H9 (cell line): ENCODE data around the gene MAST2. TPM values are rescaled to one million over a fixed set of nuclear protein-coding genes. Genes with fewer than 3 reads are reported as not detected.

Experiments
- DNase-seq: peaks from one replicate; pipeline ENCODE4 v3.0.0-alpha.2; 2017
- H2AFZ ChIP-seq: one replicate; pipeline ENCODE4 v1.6.1; 2013; ENCODE audit warnings: mild to moderate bottlenecking, low read length, control low read depth, moderate library complexity
- H2AK5ac ChIP-seq: 2 replicates; pipeline ENCODE4 v1.6.1; 2013; ENCODE audit warnings: low read length, control low read depth, mixed read lengths; ENCODE audit not compliant: insufficient read length
- H2BK120ac ChIP-seq: one replicate; pipeline ENCODE4 v1.6.1; 2013; ENCODE audit warnings: low read depth, mild to moderate bottlenecking, low read length, control low read depth, inconsistent platforms; ENCODE audit not compliant: poor library complexity, severe bottlenecking
- H2BK12ac ChIP-seq: 2 replicates; pipeline ENCODE4 v1.6.1; 2013; ENCODE audit warnings: low read length, control low read depth, mixed read lengths, low read depth; ENCODE audit not compliant: insufficient read length
- H2BK15ac ChIP-seq: 2 replicates; pipeline ENCODE4 v1.6.1; 2013; ENCODE audit warnings: low read depth, low read length, control low read depth
- H2BK20ac ChIP-seq: one replicate; pipeline ENCODE4 v1.6.1; 2013; ENCODE audit warnings: low read depth, mild to moderate bottlenecking, low read length, control low read depth, inconsistent platforms; ENCODE audit not compliant: poor library complexity, severe bottlenecking
- H2BK5ac ChIP-seq: 2 replicates; pipeline ENCODE4 v1.6.1; 2013; ENCODE audit warnings: low read length, control low read depth, mixed read lengths; ENCODE audit not compliant: insufficient read length
- H3K14ac ChIP-seq: 2 replicates; pipeline ENCODE4 v1.6.1; 2013; ENCODE audit warnings: low read length, control low read depth; ENCODE audit not compliant: insufficient read depth
- H3K18ac ChIP-seq: 2 replicates; pipeline ENCODE4 v1.6.1; 2013; ENCODE audit warnings: low read depth, mild to moderate bottlenecking, mixed read lengths, low read length, control low read depth; ENCODE audit not compliant: insufficient read length
- H3K23ac ChIP-seq: 2 replicates; pipeline ENCODE4 v1.6.1; 2013; ENCODE audit warnings: low read length, control low read depth, mixed read lengths, low read depth; ENCODE audit not compliant: insufficient read length
- H3K23me2 ChIP-seq: 2 replicates; pipeline ENCODE4 v1.6.1; 2013; ENCODE audit warnings: low read depth, mild to moderate bottlenecking, mixed read lengths, low read length, control low read depth; ENCODE audit not compliant: insufficient read length, poor library complexity, severe bottlenecking
- H3K27ac ChIP-seq: 2 replicates; pipeline ENCODE4 v1.5.1; 2013; ENCODE audit warnings: low read length, control low read depth, mixed read lengths, low read depth; ENCODE audit not compliant: insufficient read length
- H3K27me3 ChIP-seq: 2 replicates; pipeline ENCODE4 v1.6.1; 2013; ENCODE audit warnings: low read length, control low read depth, inconsistent platforms; ENCODE audit not compliant: insufficient read depth
- H3K4ac ChIP-seq: 2 replicates; pipeline ENCODE4 v1.6.1; 2013; ENCODE audit warnings: low read depth, mild to moderate bottlenecking, control low read depth, inconsistent platforms, low read length, moderate library complexity
- H3K4me1 ChIP-seq: 2 replicates; pipeline ENCODE4 v1.6.1; 2013; ENCODE audit warnings: low read length, control low read depth, inconsistent platforms; ENCODE audit not compliant: insufficient read depth
- H3K4me2 ChIP-seq: 2 replicates; pipeline ENCODE4 v1.6.1; 2013; ENCODE audit warnings: low read length, control low read depth, mixed read lengths; ENCODE audit not compliant: insufficient read length, insufficient read depth
- H3K56ac ChIP-seq: 2 replicates; pipeline ENCODE4 v1.6.1; 2013; ENCODE audit warnings: low read depth, mild to moderate bottlenecking, mixed read lengths, low read length, control low read depth; ENCODE audit not compliant: insufficient read length
- H3K79me1 ChIP-seq: 2 replicates; pipeline ENCODE4 v1.6.1; 2013; ENCODE audit warnings: low read depth, mild to moderate bottlenecking, moderate library complexity, low read length, control low read depth, inconsistent platforms; ENCODE audit not compliant: insufficient read depth, poor library complexity, severe bottlenecking
- H3K79me2 ChIP-seq: 2 replicates; pipeline ENCODE4 v1.6.1; 2013; ENCODE audit warnings: low read length, control low read depth, inconsistent platforms; ENCODE audit not compliant: insufficient read depth
- H3K9ac ChIP-seq: 2 replicates; pipeline ENCODE4 v1.6.1; 2013; ENCODE audit warnings: low read length, control low read depth, mixed read lengths; ENCODE audit not compliant: insufficient read length; ENCODE audit errors: extremely low read depth
- H3K9me3 ChIP-seq: one replicate; pipeline ENCODE4 v1.6.1; 2013; ENCODE audit warnings: low read depth, low read length, inconsistent platforms; ENCODE audit not compliant: control insufficient read depth
- H3T11ph ChIP-seq: one replicate; pipeline ENCODE4 v1.6.1; 2013; ENCODE audit warnings: mild to moderate bottlenecking, low read length, control low read depth, inconsistent platforms
- H4K20me1 ChIP-seq: one replicate; pipeline ENCODE4 v1.6.1; 2013; ENCODE audit not compliant: control insufficient read depth, insufficient read length, insufficient read depth
- H4K5ac ChIP-seq: 2 replicates; pipeline ENCODE4 v1.6.1; 2013; ENCODE audit warnings: low read depth, mild to moderate bottlenecking, mixed read lengths, low read length, control low read depth; ENCODE audit not compliant: insufficient read length
- H4K8ac ChIP-seq: replicated peaks from 2 replicates; pipeline ENCODE4 v1.6.1; 2013; ENCODE audit warnings: low read length, control low read depth, mixed read lengths, low read depth; ENCODE audit not compliant: insufficient read length
- H4K91ac ChIP-seq: 2 replicates; pipeline ENCODE4 v1.6.1; 2013; ENCODE audit warnings: low read depth, mild to moderate bottlenecking, moderate library complexity, mixed read lengths, low read length, control low read depth; ENCODE audit not compliant: insufficient read length
- H3K27ac Mint-ChIP-seq, 3 experiments: 2 replicates in 2 of 3; 3 replicates in 1 of 3; pipeline ENCODE4 v1.8.0; 2020 to 2021; ENCODE audit warnings: mixed read lengths in 3 of 3, mild to moderate bottlenecking in 1 of 3, moderate library complexity in 1 of 3
- H3K27me3 Mint-ChIP-seq: 2 replicates; pipeline ENCODE4 v1.8.0; 2021; ENCODE audit warnings: low read depth, mild to moderate bottlenecking, moderate library complexity, mixed read lengths
- H3K36me3 Mint-ChIP-seq, 3 experiments: 2 replicates in 2 of 3; 3 replicates in 1 of 3; pipeline ENCODE4 v1.8.0; 2020 to 2021; ENCODE audit warnings: low read depth in 3 of 3, mixed read lengths in 3 of 3; ENCODE audit not compliant: insufficient read depth in 1 of 3
- H3K4me1 Mint-ChIP-seq, 2 experiments: 2 replicates each; pipeline ENCODE4 v1.8.0; 2020; ENCODE audit warnings: mixed read lengths in 2 of 2
- H3K4me3 Mint-ChIP-seq, 2 experiments: 2 replicates in 1 of 2; 3 replicates in 1 of 2; pipeline ENCODE4 v1.8.0; 2020 to 2021; ENCODE audit warnings: mild to moderate bottlenecking in 2 of 2, mixed read lengths in 2 of 2, moderate library complexity in 1 of 2
- H3K9me3 Mint-ChIP-seq, 2 experiments: 2 replicates in 1 of 2; 3 replicates in 1 of 2; pipeline ENCODE4 v1.8.0; 2020; ENCODE audit warnings: mild to moderate bottlenecking in 2 of 2, mixed read lengths in 2 of 2, moderate library complexity in 1 of 2
- CTCF ChIP-seq: fragments of 200-600 bp; sonication (generic); conservative IDR thresholded peaks from 3 replicates; pipeline ENCODE4 v1.8.0; 2021; ENCODE audit warnings: antibody characterized with exemption, mild to moderate bottlenecking
- WGBS: extraction: QIAGEN DNeasy Blood & Tissue Kit; methylation state at CpG from one replicate; pipeline ENCODE4 v1.1.7; 2013; ENCODE audit warnings: missing lambda C conversion rate, low lambda C conversion rate, mixed read lengths; ENCODE audit not compliant: insufficient read length; ENCODE audit errors: extremely low coverage; 5-methylcytosine and 5-hydroxymethylcytosine counted together
- total RNA-seq: library from RNA; stranded (reverse); gene quantifications from 2 replicates; pipeline ENCODE4 v1.2.1, GENCODE V29; 2021

The MAST2 gene
- total RNA-seq, 1 experiment from 2014 or later, result 28.8 TPM

GRCh38 chr1:46080257-46080656 lies 276.8 kb downstream of the MAST2 start:
- Histone ChIP-seq H2BK15ac (no peak overlapping the region), H3K4me2 (no peak overlapping the region), H3T11ph (no peak overlapping the region), H3K79me1 (no peaks in the 10 kb centered on the region), H3K79me2 (no peaks in the 10 kb centered on the region), H3K27ac (no peak overlapping the region), H2BK20ac (no peak overlapping the region), H3K4me1 (no peaks in the 10 kb centered on the region), H4K5ac (no peak overlapping the region), H4K91ac (no peak overlapping the region), H3K18ac (no peak overlapping the region), H4K20me1 (no peaks in the 10 kb centered on the region), H3K14ac (no peak overlapping the region), H3K23me2 (no peaks in the 10 kb centered on the region), H2AFZ (no peak overlapping the region), H2BK5ac (no peak overlapping the region), H2BK12ac (no peak overlapping the region), H4K8ac (no peak overlapping the region), H3K9me3 (no peaks in the 10 kb centered on the region), H2BK120ac (no peak overlapping the region), H3K9ac (no peak overlapping the region), H2AK5ac (no peak overlapping the region), H3K56ac (no peak overlapping the region), H3K27me3 (no peaks in the 10 kb centered on the region), H3K23ac (no peak overlapping the region), H3K4ac (no peak overlapping the region)
- DNase-seq, result no peak
- H3K27ac Mint-ChIP-seq, result no peak overlapping the region; a peak in 1 of 7 replicates
- no peaks in the 10 kb centered on the region for H3K9me3 Mint-ChIP-seq
- H3K27me3 Mint-ChIP-seq, result no peaks in the 10 kb centered on the region
- TF ChIP-seq CTCF, result no peak
- WGBS, result no CpG with 5 or more reads among the region's 3 CpGs
- H3K36me3 Mint-ChIP-seq, result 0 out of 7 replicates have a peak, but pooled peaks cover 0 to 2% (median 0%) of the 10 kb centered on the region in 3 experiments
- no peaks in the 10 kb centered on the region for H3K4me1 Mint-ChIP-seq
- no peak overlapping the region for H3K4me3 Mint-ChIP-seq
